ENCODE data around the gene SLC25A38.

- TF ChIP-seq, protein P1, sequence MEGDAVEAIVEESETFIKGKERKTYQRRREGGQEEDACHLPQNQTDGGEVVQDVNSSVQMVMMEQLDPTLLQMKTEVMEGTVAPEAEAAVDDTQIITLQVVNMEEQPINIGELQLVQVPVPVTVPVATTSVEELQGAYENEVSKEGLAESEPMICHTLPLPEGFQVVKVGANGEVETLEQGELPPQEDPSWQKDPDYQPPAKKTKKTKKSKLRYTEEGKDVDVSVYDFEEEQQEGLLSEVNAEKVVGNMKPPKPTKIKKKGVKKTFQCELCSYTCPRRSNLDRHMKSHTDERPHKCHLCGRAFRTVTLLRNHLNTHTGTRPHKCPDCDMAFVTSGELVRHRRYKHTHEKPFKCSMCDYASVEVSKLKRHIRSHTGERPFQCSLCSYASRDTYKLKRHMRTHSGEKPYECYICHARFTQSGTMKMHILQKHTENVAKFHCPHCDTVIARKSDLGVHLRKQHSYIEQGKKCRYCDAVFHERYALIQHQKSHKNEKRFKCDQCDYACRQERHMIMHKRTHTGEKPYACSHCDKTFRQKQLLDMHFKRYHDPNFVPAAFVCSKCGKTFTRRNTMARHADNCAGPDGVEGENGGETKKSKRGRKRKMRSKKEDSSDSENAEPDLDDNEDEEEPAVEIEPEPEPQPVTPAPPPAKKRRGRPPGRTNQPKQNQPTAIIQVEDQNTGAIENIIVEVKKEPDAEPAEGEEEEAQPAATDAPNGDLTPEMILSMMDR (conservative IDR thresholded peaks at IDR 0.05; ENCODE audit: low read depth in 2 of 2), result no peak
- TF ChIP-seq POLR2AphosphoS5 (IDR thresholded peaks at IDR 0.05; ENCODE audit: low read depth) (no peak), EZH2 (IDR thresholded peaks at IDR 0.05; ENCODE audit: low read depth, unreplicated experiment) (no peak), ZNF331 (CRISPR knock-in tag; IDR thresholded peaks at IDR 0.05; ENCODE audit: low read depth) (no peak), ZNF114 (CRISPR knock-in tag; IDR thresholded peaks at IDR 0.05) (no peak)
- TF ChIP-seq, protein P2, sequence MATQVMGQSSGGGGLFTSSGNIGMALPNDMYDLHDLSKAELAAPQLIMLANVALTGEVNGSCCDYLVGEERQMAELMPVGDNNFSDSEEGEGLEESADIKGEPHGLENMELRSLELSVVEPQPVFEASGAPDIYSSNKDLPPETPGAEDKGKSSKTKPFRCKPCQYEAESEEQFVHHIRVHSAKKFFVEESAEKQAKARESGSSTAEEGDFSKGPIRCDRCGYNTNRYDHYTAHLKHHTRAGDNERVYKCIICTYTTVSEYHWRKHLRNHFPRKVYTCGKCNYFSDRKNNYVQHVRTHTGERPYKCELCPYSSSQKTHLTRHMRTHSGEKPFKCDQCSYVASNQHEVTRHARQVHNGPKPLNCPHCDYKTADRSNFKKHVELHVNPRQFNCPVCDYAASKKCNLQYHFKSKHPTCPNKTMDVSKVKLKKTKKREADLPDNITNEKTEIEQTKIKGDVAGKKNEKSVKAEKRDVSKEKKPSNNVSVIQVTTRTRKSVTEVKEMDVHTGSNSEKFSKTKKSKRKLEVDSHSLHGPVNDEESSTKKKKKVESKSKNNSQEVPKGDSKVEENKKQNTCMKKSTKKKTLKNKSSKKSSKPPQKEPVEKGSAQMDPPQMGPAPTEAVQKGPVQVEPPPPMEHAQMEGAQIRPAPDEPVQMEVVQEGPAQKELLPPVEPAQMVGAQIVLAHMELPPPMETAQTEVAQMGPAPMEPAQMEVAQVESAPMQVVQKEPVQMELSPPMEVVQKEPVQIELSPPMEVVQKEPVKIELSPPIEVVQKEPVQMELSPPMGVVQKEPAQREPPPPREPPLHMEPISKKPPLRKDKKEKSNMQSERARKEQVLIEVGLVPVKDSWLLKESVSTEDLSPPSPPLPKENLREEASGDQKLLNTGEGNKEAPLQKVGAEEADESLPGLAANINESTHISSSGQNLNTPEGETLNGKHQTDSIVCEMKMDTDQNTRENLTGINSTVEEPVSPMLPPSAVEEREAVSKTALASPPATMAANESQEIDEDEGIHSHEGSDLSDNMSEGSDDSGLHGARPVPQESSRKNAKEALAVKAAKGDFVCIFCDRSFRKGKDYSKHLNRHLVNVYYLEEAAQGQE (IDR thresholded peaks at IDR 0.05; ENCODE audit: unreplicated experiment), result no peak
These were observed 37.4 kb downstream of the SLC25A38 start for GRCh38 chr3:39420543-39420942.
